HT-29 (cell line): ENCODE data around the gene VIL1. TPM values are rescaled to one million over a fixed set of nuclear protein-coding genes. Genes with fewer than 3 reads are reported as not detected.
A peak's percentile ranks its signal among the peaks of the same experiment; 100 is the strongest.

Experiments
- DNase-seq: peaks from one replicate; pipeline ENCODE4 v3.0.0-alpha.2; 2015; ENCODE audit warnings: low spot score
- total RNA-seq: library from RNA; depleted of rRNA; stranded (reverse); fragments of >200 nt; shearing (Covaris generic); gene quantifications from 2 replicates; pipeline ENCODE4 v1.2.3, GENCODE V29; 2014; rRNA removed

VIL1 gene
- 230 and 247 TPM in 2 replicates for total RNA-seq

DNA sequence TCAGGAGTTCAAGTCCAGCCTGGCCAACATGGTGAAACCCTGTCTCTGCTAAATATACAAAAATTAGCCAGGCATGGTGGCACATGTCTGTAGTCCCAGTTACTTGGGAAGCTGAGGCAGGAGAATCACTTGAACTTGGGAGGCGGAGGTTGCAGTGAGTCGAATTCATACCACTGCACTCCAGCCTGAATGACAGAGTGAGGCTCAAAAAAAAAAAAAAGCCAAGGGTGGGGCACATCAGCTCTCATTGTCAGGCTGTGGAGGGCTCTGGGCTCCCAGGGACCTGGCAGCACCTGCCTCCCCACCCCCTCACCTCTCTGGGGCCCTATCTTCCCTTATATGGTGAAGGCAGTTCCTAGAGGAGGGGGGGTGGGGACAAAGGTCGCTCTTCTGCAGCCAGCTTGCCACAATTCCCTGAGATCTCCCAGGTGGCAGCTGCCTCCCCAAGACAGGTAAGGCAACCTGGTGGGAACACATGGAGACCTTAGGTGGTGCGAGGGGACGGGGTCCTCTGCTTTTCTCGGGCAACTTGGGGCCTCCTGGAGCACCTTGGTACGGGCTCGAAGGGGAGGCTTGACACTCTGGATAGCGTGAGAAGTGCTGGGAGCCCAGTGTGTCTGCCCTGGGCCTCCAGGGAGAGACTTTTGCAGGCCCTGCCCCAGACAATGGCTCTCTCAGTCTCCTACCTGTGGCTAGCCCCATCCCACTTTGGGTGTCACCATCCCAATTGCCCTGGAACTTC, at the start of gene VIL1:
TSS of gene VIL1 (plus strand) at position 407 of the 742 bp plus-strand sequence. CDS start 4,656 bp downstream, outside the sequence.
- DNase-seq = peak; percentile 95

DNA sequence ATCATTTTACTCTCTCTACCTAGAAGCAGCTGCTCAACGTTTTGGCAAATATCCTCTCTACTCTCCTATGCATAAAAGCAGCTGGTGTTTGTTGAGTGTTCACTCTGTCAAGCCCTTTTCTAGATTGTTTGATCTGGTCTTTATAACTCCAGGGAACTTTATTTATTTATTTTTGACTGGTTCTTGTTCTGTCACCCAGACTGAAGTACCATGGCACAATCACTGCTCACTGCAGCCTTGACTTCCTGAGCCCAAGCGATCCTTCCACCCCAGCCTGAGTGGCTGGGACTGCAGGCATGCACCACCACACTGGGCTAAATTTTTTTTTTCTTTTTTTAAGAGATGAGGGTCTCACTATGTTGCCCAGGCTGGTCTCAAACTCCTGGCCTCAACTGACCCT, 49.6 kb upstream of the VIL1 start:
- no peak for DNase-seq

DNA sequence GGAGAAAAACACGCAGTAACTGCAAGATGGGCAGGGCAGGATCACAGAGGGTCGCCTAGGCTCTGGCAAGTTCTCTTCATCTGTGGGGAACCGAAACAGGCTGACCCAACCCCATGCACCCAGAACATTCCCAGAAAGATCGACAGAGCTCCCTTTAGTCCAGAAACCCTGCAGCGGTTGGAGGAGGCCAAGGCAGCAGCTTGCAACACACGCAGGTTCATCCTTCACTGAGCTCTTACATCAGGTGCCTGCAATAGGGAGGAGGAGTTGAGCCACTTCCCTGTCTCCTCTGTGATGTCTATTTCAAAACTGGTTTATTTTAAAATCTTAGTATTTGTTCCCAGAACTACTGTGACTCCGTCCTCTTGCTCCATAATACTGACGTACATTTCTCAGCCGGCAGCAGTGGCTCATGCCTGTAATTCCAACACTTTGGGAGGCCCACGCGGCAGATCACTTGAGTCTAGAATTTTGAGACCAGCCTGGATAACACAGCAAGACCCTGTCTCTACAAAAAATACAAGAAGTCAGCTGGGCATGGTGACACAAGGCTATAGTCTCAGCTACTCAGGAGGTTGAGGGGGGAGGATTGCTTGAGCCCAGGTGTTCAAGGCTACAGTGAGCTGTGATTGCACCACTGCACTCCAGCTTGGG, 48.4 kb upstream of the VIL1 start:
- DNase-seq = no peak

DNA sequence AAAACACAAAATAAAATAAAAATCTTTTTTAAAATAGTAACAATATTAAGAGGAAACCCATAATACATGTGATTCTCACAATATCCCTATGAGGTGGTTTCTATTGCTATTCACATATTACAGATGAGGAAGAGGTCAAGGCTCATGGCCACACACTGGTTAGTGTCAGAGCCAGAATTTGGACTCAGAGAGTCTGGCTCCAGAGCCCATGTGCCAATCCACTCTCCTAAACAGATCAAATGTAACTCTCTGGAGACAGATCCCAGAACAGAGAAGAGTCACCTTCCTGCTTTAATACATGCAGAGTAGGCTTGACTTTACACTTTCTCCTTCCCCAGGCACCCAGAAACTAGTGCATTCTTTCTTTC, 47.0 kb upstream of the VIL1 start:
- DNase-seq = no peak

DNA sequence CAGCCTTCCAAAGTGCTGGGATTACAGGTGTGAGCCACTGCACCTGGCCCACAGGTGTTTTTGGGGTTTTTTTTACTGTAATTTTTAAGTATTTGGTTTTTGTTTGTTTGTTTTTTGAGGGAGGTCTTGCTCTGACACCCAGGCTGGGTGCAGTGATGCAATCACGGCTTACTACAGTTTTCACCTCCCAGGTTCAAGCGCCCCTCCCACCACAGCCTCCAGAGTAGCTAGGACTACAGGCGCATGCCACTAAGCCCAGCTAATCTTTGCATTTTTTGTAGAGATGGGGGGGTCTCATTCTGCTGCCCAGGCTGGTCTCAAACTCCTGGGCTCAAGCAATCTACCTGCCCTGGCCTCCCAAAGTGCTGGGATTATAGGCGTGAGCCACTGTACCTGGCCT, 44.1 kb upstream of the VIL1 start:
- DNase-seq = no peak

DNA sequence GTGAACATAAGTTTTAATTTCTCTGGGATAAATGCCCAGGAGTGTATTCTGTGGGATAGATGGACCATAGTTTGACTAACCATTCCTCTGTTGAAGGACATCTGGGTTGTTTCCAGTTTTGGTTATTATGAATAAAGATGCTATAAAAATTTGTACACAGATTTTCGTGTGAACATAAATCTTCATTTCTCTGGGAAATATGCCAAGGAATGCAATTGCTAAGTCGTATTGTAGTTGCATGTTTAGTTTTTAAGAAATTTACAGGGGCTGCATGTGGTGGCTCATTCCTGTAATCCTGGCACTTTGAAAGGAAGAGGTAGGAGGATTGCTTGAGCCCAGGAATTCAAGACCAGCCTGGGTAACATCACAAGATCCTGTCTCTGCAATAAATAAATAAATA, 43.7 kb upstream of the VIL1 start:
- no peak for DNase-seq

DNA sequence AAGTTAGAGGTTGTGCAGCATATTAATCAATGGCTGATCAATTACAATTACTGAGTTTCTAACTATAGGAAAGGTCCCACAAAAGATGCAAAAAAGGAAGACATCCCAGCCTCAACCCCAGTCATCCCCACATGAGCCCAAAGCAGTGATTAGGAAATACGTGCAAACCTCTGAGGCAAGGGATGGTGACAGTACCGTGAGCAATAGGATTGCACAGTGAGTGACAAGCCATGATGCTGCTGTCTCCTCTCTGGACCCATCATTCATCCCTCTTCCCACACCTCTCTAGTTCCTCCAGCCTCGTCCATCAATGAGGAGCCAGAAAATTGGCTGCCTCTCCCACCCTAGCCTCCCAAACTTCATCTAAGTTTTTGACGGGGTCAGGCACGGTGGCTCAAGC, 40.9 kb upstream of the VIL1 start:
- no peak for DNase-seq

DNA sequence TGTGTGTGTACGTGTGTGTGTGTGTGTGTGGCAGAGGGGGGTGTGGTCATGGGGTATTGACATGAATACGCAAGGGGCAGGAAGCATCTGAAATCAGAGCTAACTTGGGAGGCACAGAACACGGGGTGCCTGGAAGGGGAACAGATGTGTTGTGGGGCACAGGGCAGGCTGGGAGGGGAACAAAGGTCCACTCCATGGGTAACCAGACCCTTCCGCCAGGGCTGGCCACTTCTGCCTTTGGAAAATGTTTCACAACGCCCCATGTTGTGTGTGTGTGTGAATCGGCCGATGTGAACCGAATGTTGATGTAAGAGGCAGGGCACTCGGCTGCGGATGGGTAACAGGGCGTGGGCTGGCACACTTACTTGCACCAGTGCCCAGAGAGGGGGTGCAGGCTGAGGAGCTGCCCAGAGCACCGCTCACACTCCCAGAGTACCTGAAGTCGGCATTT, 37.0 kb upstream of the VIL1 start, which contains the start of gene SLC11A1:
TSS of gene SLC11A1 (plus strand) at position 358 of the 451 bp plus-strand sequence. CDS start 96 bp downstream, outside the sequence.
- DNase-seq = no peak

DNA sequence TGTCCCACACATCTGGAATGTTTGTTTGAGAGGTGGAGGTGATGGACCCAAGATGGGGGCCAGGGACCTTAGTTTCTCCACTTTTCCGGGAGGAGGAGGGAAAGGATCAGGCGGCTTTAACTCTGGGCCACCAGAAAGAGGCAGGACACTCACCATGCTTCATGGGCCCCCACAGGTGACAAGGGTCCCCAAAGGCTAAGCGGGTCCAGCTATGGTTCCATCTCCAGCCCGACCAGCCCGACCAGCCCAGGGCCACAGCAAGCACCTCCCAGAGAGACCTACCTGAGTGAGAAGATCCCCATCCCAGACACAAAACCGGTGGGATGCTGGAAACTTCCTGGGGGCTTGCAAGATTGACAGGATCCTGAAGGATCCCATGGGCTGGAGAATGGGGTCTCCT, 36.1 kb upstream of the VIL1 start:
- no peak for DNase-seq

DNA sequence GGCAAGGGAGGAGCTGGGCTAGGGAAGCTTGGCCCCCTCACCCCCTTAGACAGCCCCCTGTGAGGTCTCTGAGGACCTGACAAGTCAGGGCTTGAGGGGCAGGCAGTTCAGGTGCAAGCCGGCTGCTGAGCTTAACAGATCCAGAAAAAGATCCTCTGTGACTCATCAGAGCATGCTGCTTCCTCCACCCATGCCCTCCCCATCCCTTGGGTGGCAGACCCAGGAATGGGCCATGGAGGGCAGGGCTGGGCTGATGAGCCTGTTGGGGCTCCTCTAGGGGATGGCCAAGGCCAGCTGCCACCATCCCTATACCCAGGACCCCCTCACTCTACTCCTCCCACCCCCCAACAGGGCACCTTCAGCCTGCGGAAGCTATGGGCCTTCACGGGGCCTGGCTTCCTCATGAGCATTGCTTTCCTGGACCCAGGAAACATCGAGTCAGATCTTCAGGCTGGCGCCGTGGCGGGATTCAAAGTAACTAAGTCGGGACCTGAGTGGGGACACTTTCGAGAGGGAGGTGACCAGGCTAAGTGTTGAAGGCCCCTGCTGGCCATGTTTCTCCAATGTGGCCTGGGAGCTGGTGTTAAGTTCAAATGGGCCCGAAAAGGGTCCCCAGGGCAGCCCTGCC, 34.9 kb upstream of the VIL1 start:
- peak; percentile 43 for DNase-seq

DNA sequence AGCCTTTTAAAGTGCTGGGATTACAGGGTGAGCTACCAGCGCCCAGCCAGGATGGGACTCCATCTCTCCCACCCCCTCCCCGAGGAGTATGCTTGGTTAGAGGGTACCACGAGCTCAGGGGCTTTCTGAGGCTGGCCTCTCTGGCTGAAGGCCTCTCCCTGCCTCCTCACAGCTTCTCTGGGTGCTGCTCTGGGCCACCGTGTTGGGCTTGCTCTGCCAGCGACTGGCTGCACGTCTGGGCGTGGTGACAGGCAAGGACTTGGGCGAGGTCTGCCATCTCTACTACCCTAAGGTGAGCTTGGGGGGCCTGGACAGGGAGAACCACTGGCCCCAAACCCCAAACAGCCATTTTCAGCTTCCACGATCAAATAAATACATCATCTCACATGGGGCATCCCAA, 33.9 kb upstream of the VIL1 start:
- DNase-seq = no peak

DNA sequence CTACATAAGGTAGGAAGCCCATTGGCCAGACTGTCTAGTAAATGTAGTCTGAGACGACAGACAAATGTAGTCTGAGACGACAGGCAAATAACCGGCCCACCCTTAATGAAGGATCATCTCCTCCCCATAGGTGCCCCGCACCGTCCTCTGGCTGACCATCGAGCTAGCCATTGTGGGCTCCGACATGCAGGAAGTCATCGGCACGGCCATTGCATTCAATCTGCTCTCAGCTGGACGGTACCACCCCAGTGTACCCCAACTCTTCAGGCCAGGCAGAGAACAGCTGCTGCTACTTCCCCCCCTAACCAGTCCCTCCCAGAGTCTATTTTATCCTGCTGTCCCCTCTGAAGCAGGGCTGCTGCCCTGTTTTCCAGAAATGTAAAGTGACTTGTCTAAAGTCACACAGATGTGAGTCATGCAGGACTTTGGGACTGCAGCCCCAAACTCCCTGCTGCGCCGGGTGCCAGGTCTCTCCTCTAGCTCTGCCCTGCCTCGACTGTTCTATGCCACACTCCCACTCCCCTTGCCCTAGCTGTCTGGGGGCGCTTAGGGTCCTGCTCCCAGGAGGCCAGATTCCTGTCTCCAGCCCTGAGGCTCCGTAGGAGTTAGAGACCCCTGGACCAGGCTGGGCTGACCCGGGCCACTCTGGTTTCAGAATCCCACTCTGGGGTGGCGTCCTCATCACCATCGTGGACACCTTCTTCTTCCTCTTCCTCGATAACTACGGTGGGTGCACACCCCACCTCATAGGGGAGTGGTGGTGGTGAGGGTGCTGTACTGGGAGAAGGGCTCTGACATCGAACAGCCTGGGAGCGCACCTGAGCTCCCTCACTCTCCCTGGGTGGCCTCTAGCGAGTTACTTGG, 32.2 kb upstream of the VIL1 start:
- DNase-seq = no peak

DNA sequence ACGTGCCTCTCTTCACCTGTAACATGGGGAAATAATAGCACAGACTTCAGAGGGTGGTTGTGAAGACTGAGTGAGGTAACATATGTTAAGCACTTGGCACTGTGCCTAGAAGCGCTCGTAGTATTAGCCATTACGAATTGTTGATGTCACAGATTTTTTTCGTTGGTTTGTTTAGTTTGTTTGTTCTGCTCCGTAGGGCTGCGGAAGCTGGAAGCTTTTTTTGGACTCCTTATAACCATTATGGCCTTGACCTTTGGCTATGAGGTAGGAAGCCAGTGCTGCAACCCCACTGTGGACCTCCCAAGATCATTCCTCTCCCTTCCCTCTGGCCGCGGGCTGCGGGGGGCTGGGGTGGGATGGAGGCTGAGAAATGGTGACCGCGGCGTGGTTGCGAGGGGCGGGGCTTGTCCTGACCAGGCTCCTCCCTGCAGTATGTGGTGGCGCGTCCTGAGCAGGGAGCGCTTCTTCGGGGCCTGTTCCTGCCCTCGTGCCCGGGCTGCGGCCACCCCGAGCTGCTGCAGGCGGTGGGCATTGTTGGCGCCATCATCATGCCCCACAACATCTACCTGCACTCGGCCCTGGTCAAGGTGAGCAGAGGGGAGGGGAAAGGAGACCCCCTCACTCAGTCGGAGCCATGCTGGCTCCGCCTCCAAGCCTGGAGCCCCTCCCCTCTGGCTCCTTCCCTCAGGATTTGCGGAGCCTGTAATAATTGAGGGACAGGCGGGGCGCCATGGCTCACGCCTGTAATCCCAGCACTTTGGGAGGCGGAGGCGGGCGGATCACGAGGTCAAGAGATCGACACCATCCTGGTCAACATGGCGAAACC, 31.3 kb upstream of the VIL1 start:
- DNase-seq = peak; percentile 91

DNA sequence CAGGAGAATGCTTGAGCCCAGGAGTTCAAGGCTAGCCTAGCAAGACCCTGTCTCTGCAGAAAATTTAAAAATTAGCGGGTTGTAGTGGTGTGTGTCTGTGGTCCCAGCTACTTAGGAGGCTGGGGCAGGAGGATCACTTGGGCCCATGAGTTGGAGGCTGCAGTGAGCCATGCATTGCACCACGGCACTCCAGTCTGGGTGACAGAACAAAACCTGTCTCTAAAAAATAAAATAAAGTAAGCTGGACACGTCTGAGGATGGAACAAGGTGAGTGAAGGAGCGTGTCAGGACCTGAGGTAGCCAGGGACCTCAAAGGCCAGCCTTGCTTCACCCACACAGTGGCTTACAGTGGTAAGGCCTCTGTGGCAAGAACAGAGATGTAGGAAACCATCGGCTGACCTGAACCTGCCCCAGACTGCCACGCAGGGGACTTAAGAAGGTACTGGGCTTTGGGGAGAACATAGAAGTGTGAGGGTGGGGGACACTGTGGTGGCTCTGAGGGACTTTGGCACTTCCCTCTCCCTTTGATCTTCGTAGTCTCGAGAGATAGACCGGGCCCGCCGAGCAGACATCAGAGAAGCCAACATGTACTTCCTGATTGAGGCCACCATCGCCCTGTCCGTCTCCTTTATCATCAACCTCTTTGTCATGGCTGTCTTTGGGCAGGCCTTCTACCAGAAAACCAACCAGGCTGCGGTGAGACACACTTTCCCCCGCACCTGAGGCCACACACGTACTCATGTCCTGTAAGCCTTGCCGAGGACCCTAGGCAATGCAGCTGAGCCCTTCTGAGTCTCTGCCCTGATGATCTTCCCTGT, 29.4 kb upstream of the VIL1 start:
- no peak for DNase-seq

DNA sequence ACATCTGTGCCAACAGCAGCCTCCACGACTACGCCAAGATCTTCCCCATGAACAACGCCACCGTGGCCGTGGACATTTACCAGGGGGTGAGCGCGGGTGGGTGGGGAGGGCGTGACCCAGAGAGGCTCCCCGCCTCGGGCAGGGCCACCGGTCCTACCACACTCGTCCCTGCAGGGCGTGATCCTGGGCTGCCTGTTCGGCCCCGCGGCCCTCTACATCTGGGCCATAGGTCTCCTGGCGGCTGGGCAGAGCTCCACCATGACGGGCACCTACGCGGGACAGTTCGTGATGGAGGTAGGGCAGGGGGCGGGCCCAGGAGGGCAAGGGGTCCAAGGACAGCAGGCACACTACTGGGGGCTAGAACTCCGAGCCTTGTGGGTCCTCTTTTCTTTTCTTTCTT, 27.7 kb upstream of the VIL1 start:
- no peak for DNase-seq

DNA sequence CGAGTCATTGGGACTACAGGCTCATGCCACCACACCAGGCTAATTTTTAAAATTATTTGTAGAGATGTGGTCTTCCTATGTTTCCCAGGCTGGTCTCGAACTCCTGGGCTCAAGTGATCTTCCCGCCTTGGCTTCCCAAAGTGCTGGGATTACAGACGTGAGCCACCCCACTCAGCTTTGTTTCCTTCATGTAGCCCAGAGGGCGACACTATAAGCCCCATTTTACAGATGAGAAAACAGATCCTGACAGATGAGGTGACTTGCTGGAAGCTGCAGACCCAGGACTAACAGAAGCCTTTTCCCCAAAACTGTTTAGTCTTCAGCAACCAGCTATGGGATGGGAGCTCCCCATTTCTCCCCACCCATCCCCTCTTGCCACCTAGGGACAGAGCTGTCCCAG, 26.5 kb upstream of the VIL1 start:
- no peak for DNase-seq

DNA sequence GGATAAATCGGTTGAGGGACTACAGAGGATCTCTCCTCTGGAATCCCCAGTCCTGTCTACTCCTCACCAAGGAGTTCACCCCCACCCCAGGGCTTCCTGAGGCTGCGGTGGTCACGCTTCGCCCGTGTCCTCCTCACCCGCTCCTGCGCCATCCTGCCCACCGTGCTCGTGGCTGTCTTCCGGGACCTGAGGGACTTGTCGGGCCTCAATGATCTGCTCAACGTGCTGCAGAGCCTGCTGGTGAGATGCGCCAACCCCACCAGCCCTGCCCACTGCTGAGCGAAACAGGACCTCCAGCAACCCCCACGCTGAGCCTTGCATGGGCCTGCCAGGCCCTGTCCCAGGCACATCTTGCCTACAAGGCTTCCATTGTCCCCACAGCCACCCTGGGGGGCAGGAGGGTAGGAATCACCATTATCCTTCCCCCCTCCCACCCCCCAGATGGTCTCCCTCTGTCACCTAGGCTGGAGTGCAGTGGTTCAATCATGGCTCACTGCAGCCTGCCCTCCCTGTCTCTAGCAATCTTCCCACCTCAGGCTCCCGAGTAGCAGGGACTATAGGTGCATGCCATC, 25.9 kb upstream of the VIL1 start:
- DNase-seq = no peak

DNA sequence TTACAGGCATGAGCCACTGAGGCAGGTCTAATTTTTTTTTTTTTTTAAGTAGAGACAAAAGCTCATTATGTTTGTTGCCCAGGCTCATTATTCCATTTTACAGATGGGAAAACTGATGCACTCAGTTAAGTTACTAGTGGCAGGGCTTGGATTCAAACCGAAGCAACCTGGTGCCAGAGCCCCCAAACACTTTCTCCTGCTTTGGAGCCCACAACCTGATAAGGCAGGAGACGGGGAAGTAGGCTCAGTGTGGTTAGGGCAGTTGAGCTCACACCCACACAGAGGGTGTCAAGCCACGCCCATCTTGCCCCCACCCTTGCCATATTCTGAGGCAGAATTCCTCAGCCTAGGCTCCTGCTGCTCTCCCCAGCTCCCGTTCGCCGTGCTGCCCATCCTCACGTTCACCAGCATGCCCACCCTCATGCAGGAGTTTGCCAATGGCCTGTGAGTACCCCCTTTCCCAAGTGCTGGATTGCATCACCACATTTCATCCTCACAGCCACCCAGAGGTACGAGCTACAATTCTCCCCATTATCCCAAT, 25.1 kb upstream of the VIL1 start:
- no peak for DNase-seq
